MM.1S (cell line): ENCODE results near the gene UGT2B7.

Experiments
- EZH2phosphoT487 ChIP-seq: fragments of 300-600 bp; sonication (generic); IDR thresholded peaks from 2 replicates; pipeline ENCODE4 v1.6.1; 2018; ENCODE audit warnings: antibody characterized with exemption, low read length
- TF ChIP-seq, protein P1 (sequence below): fragments of 300-600 bp; sonication (generic); IDR thresholded peaks from 2 replicates; pipeline ENCODE4 v1.5.1; 2016; ENCODE audit warnings: antibody characterized with exemption, low read length, mixed read lengths

DNA sequence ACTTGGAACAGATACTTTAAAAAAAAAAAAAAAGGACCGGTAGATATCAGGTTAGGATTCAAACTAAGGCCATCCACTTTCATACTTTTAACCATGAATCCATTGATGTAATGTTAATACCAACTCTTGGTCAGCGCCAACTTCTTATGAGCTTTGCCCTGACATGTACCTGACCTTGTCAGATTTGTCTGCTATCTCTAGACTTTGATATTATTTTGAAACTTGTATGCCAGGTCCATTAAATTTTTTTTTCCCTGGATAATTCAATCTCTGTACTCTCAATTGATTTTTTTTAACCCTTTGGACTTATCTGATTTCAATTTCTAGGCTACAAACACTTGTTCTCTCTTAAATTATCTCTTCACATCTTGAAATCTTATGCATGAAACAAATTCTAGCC is 27.2 kb upstream of the UGT2B7 start:
- TF ChIP-seq, protein P1, sequence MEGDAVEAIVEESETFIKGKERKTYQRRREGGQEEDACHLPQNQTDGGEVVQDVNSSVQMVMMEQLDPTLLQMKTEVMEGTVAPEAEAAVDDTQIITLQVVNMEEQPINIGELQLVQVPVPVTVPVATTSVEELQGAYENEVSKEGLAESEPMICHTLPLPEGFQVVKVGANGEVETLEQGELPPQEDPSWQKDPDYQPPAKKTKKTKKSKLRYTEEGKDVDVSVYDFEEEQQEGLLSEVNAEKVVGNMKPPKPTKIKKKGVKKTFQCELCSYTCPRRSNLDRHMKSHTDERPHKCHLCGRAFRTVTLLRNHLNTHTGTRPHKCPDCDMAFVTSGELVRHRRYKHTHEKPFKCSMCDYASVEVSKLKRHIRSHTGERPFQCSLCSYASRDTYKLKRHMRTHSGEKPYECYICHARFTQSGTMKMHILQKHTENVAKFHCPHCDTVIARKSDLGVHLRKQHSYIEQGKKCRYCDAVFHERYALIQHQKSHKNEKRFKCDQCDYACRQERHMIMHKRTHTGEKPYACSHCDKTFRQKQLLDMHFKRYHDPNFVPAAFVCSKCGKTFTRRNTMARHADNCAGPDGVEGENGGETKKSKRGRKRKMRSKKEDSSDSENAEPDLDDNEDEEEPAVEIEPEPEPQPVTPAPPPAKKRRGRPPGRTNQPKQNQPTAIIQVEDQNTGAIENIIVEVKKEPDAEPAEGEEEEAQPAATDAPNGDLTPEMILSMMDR: no peak
- TF ChIP-seq EZH2phosphoT487: no peak
